GM18861 (cell line): Measurements from ENCODE around the gene FAM171A2.

Source experiments
- ATAC-seq: cut with Tn5 transposase; IDR thresholded peaks from one replicate; pipeline ENCODE4 v1.9.1; 2021; ENCODE audit not compliant: unreplicated experiment

The FAM171A2 gene

GRCh38 chr17:44362459-44362948 is 1.1 kb downstream of the FAM171A2 start:
- ATAC-seq, result no peak

DNA sequence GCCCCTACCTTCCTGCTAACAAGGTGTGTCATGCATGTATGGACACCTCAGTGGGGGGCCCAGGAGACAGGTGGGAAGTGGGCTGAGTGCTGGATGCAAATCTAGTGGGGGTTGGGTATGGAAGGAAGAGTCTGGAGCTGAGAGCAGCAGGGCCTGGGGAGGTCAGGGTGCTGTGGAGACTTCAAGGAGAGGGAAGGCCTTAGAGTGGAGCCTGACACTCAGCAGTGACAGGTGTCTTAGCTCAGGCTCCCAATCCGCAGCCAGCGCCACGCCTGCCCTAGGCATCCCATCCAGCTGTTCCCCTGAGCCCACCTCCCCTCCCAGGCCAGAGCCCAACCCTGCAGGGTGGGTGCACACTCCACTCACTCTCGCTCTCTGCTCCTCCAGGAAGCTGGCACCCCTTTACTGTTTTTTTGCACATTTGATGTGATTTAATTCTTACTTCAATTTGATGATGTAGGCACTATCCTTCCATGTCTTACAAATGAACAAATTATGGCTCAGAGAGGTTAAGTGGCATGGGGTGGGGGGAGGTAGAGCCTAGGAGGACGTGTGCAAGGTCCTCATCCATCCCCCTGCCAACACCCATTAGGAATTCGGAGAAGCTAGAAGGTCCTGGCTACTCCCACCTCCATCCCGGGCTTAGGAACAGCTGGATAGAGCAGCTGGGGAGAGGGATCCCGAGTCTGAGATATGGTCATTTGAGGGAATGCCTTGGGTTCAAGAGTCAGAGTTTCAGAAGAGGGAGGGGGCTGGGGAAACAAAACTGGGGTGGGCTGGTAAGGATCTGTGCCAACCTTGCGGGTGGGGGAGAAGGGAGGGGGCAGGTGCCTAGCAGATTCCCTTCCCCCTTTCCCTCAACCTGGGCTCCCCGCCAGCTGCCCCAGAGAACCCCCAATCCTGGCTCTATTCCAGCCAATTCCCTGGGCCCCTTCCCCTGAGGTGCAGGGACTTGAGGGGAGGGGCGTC is 2.1 kb downstream of the FAM171A2 start:
- no peak for ATAC-seq

- no peak for ATAC-seq
These were observed 2.8 kb downstream of the FAM171A2 start for GRCh38 chr17:44360826-44361225.

GRCh38 chr17:44360144-44360533 is 3.5 kb downstream of the FAM171A2 start:
- no peak for ATAC-seq

- ATAC-seq, result no peak
These were observed 4.1 kb downstream of the FAM171A2 start for GRCh38 chr17:44359458-44360143.

GRCh38 chr17:44359006-44359405 is 4.6 kb downstream of the FAM171A2 start:
- ATAC-seq, result no peak

DNA sequence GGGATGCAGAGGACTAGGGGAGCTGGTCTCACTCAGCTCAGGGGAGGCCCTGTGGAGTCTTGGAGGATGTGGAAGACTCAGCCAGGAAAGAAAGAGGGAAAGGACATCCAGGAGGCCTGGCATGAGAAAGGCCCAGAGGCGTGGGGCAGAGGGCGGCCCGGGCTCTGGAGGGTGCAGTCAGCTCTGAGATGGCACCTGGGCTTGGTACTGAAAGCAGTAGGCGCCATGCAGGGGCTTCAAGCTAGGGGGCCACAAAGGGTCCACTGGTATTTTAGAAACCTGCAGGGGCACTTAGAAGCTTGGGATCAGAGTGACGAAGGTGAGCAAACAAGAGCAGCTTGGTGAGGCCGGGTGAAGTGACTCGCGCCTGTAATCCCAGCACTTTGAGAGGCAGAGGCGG is 5.6 kb downstream of the FAM171A2 start:
- ATAC-seq, result no peak

DNA sequence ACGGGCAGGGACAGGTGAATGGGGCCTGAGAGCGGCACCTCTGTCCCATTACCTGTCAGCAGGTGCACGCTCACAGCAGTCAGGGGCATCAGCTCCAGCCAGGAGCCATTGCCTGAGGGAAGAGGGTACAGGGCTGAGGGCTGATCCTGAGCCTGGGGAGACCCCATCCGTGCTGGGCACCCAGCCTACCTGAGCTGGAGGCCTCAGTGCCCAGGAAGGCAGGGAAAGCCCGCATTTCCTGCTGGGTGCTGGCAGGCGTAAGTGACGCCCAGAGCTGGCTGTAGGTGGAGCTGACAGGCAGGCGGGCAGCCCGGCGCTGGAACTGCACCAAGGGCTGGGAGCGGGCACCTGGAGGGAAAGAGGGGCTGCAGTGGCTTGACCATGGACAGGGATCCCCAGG is 7.4 kb downstream of the FAM171A2 start:
- ATAC-seq, result no peak

GRCh38 chr17:44355642-44356099 is 8.0 kb downstream of the FAM171A2 start:
- no peak for ATAC-seq

GRCh38 chr17:44354582-44355561 is 8.8 kb downstream of the FAM171A2 start:
- ATAC-seq, result no peak

DNA sequence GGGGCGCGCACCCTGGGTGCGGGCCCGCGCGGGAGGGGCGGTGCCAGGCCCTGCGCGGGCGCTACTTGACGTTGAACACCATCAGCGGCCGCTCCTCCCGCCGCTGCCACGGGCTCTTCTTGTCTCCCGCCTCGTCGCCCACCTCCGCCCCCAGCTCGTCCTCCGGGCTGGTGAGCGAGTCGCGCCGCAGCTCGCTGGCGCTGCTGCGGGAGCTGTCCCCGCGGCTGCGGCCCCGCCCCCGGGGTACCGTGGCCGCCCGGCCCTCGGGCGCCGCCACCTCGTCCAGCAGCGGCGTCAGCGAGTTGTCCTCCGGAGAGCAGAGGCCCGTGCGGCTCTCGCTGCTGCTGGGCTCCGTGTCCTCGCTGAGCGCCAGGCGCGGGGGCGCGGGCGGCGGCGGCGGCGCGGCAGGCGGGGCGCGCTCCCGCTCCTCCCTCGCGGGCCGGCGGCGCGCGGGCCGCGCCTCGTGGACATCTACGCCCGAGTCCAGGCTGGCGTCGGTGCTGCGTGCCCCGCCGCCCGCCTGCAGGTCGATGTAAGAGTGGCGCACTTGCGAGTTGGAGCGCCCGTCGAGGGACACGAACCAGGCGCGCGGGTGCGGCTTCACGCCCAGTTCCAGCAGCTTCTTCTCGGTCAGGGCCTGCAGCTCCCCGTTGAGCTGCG is 9.9 kb downstream of the FAM171A2 start:
- ATAC-seq, result no peak

GRCh38 chr17:44352828-44353671 is 10.6 kb downstream of the FAM171A2 start:
- ATAC-seq, result no peak

GRCh38 chr17:44351961-44352827 is 11.5 kb downstream of the FAM171A2 start:
- ATAC-seq, result no peak

DNA sequence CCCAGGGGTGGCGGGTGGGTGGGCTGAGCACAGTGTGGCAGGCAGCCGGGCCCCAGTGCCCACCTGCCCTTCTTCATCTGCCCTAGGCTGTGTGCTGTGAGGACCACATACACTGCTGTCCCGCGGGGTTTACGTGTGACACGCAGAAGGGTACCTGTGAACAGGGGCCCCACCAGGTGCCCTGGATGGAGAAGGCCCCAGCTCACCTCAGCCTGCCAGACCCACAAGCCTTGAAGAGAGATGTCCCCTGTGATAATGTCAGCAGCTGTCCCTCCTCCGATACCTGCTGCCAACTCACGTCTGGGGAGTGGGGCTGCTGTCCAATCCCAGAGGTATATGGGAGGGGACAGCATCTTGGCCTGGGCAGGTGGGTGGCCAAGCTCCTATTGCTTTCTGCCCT is 12.2 kb downstream of the FAM171A2 start:
- no peak for ATAC-seq

DNA sequence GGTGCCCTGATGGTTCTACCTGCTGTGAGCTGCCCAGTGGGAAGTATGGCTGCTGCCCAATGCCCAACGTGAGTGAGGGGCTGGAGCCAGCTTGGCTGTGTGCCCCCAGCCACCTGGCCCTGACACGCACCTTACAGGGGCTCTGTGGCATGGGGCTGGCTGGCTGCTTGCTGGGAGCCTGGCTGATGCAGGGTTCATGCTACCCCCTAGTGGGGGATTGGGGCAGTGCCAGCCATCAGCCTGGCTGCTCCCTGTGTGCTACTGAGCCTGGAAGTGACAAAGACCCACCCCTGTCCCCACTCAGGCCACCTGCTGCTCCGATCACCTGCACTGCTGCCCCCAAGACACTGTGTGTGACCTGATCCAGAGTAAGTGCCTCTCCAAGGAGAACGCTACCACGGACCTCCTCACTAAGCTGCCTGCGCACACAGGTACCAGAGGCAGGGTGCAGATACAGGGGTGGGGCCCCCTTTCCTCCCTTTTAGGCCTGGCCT is 12.9 kb downstream of the FAM171A2 start:
- no peak for ATAC-seq

DNA sequence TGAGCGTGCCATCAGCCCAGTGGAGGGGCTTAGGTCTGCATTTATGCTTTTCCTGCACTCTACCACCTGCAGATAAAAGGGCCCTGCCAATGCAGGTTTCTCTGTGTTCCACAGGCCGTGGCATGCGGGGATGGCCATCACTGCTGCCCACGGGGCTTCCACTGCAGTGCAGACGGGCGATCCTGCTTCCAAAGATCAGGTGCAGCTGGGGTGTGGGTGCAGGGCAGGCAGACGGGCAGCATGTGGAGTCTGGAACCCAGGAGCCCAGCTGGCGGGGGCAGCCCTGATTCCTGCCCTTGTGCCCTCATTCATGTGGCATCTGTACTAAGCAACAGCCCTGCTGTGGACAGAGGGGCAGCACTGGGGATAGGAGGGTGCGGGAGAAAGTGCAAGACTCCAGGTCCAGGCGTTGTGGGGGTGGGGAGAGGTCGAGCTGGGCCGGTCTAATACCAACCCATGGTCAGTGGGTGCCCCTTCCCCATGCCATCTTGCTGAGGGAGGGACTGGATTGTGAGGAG is 14.0 kb downstream of the FAM171A2 start:
- ATAC-seq, result no peak

DNA sequence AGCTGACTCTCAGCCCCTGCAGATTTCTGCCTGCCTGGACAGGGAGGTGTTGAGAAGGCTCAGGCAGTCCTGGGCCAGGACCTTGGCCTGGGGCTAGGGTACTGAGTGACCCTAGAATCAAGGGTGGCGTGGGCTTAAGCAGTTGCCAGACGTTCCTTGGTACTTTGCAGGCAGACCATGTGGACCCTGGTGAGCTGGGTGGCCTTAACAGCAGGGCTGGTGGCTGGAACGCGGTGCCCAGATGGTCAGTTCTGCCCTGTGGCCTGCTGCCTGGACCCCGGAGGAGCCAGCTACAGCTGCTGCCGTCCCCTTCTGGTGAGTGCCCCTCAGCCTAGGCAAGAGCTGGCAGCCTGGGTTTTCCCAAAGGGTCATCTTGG is 14.7 kb downstream of the FAM171A2 start:
- ATAC-seq, result no peak
